DMS153 treated with DMSO at 0.1 percent for 48 hours (cell line): ENCODE data around the gene DNMT3L.
"Not testable (repeated sequence)": the region's sequence is repeated elsewhere in the genome, so short reads cannot be mapped to it uniquely, and the experiment has no call there.

ENCODE experiments used
- DNase-seq: peaks from one replicate; lab custom pipeline; 2025; ENCODE audit not compliant: unreplicated experiment; lab: John Stamatoyannopoulos, UW

DNMT3L gene

GRCh38 chr21:44199448-44199847 lies 62.2 kb downstream of the DNMT3L start:
- no peak for DNase-seq

- not testable (repeated sequence) for DNase-seq
These were observed 64.6 kb downstream of the DNMT3L start for GRCh38 chr21:44197156-44197516.
